ENCODE data around the gene MACROD2.

MACROD2 gene

GRCh38 chr20:15297059-15297875, 1302.0 kb downstream of the MACROD2 start:
- Histone ChIP-seq H3K9ac (ENCODE audit: insufficient read length, low read depth) (no peak overlapping the region), H3K9me3 (ENCODE audit: insufficient read depth, low read length) (no peaks in the 10 kb centered on the region), H3K4me1 (ENCODE audit: insufficient read depth, insufficient read length) (no peaks in the 10 kb centered on the region), H3K36me3 (ENCODE audit: insufficient read depth, insufficient read length, low read length) (no peaks in the 10 kb centered on the region), H3K4me3 (ENCODE audit: insufficient read length, low read depth) (no peak overlapping the region), H3K27me3 (ENCODE audit: insufficient read depth, insufficient read length) (no peaks in the 10 kb centered on the region)
- TF ChIP-seq YY1 (IDR thresholded peaks at IDR 0.05; ENCODE audit: insufficient read depth, insufficient read length) (no peak), ZNF274 (IDR thresholded peaks at IDR 0.05; ENCODE audit: low read depth, low read length) (no peak), SUZ12 (IDR thresholded peaks at IDR 0.05; ENCODE audit: extremely low read depth, insufficient read depth, insufficient read length) (no peak)
- DNase-seq (ENCODE audit: low read depth, low spot score) = no peak

GRCh38 chr20:15302075-15302474, 1306.8 kb downstream of the MACROD2 start:
- Histone ChIP-seq H3K27me3 (ENCODE audit: insufficient read depth, insufficient read length) (no peaks in the 10 kb centered on the region), H3K4me3 (ENCODE audit: insufficient read length, low read depth) (no peak overlapping the region), H3K9ac (ENCODE audit: insufficient read length, low read depth) (no peak overlapping the region), H3K36me3 (ENCODE audit: insufficient read depth, insufficient read length, low read length) (no peaks in the 10 kb centered on the region), H3K4me1 (ENCODE audit: insufficient read depth, insufficient read length) (no peaks in the 10 kb centered on the region), H3K9me3 (ENCODE audit: insufficient read depth, low read length) (no peaks in the 10 kb centered on the region)
- TF ChIP-seq ZNF274 (IDR thresholded peaks at IDR 0.05; ENCODE audit: low read depth, low read length) (no peak), YY1 (IDR thresholded peaks at IDR 0.05; ENCODE audit: insufficient read depth, insufficient read length) (no peak), SUZ12 (IDR thresholded peaks at IDR 0.05; ENCODE audit: extremely low read depth, insufficient read depth, insufficient read length) (no peak)
- DNase-seq (ENCODE audit: low read depth, low spot score) = no peak

- no peak for TF ChIP-seq SUZ12 (IDR thresholded peaks at IDR 0.05; ENCODE audit: extremely low read depth, insufficient read depth, insufficient read length)
- H3K36me3 ChIP-seq (ENCODE audit: insufficient read depth, insufficient read length, low read length) = no peaks in the 10 kb centered on the region
- no peak for DNase-seq (ENCODE audit: low read depth, low spot score)
- no peaks in the 10 kb centered on the region for H3K4me1 ChIP-seq (ENCODE audit: insufficient read depth, insufficient read length)
- no peak overlapping the region for H3K9ac ChIP-seq (ENCODE audit: insufficient read length, low read depth)
- no peak overlapping the region for H3K4me3 ChIP-seq (ENCODE audit: insufficient read length, low read depth)
- H3K27me3 ChIP-seq (ENCODE audit: insufficient read depth, insufficient read length) = no peaks in the 10 kb centered on the region
- no peaks in the 10 kb centered on the region for H3K9me3 ChIP-seq (ENCODE audit: insufficient read depth, low read length)
Observed at GRCh38 chr20:15310361-15310760, 1315.0 kb downstream of the MACROD2 start.

- Histone ChIP-seq H3K9me3 (ENCODE audit: insufficient read depth, low read length) (no peaks in the 10 kb centered on the region), H3K27me3 (ENCODE audit: insufficient read depth, insufficient read length) (no peaks in the 10 kb centered on the region), H3K4me3 (ENCODE audit: insufficient read length, low read depth) (no peak overlapping the region), H3K4me1 (ENCODE audit: insufficient read depth, insufficient read length) (no peaks in the 10 kb centered on the region), H3K36me3 (ENCODE audit: insufficient read depth, insufficient read length, low read length) (no peaks in the 10 kb centered on the region), H3K9ac (ENCODE audit: insufficient read length, low read depth) (no peak overlapping the region)
- TF ChIP-seq YY1 (IDR thresholded peaks at IDR 0.05; ENCODE audit: insufficient read depth, insufficient read length) (no peak), ZNF274 (IDR thresholded peaks at IDR 0.05; ENCODE audit: low read depth, low read length) (no peak), SUZ12 (IDR thresholded peaks at IDR 0.05; ENCODE audit: extremely low read depth, insufficient read depth, insufficient read length) (no peak)
- no peak for DNase-seq (ENCODE audit: low read depth, low spot score)
Observed at GRCh38 chr20:15316556-15316955, 1321.2 kb downstream of the MACROD2 start.

- no peaks in the 10 kb centered on the region for H3K36me3 ChIP-seq (ENCODE audit: insufficient read depth, insufficient read length, low read length)
- H3K9me3 ChIP-seq (ENCODE audit: insufficient read depth, low read length) = no peaks in the 10 kb centered on the region
- DNase-seq (ENCODE audit: low read depth, low spot score) = no peak
- H3K27me3 ChIP-seq (ENCODE audit: insufficient read depth, insufficient read length) = no peaks in the 10 kb centered on the region
- no peaks in the 10 kb centered on the region for H3K4me1 ChIP-seq (ENCODE audit: insufficient read depth, insufficient read length)
- no peak for TF ChIP-seq ZNF274 (IDR thresholded peaks at IDR 0.05; ENCODE audit: low read depth, low read length)
- H3K9ac ChIP-seq (ENCODE audit: insufficient read length, low read depth) = no peak overlapping the region
- no peak overlapping the region for H3K4me3 ChIP-seq (ENCODE audit: insufficient read length, low read depth)
Observed at GRCh38 chr20:15317546-15318232, 1322.4 kb downstream of the MACROD2 start.

- H3K27me3 ChIP-seq (ENCODE audit: insufficient read depth, insufficient read length) = no peaks in the 10 kb centered on the region
- no peak overlapping the region for H3K9ac ChIP-seq (ENCODE audit: insufficient read length, low read depth)
- no peaks in the 10 kb centered on the region for H3K4me1 ChIP-seq (ENCODE audit: insufficient read depth, insufficient read length)
- H3K36me3 ChIP-seq (ENCODE audit: insufficient read depth, insufficient read length, low read length) = no peaks in the 10 kb centered on the region
- no peaks in the 10 kb centered on the region for H3K9me3 ChIP-seq (ENCODE audit: insufficient read depth, low read length)
- no peak for DNase-seq (ENCODE audit: low read depth, low spot score)
- no peak overlapping the region for H3K4me3 ChIP-seq (ENCODE audit: insufficient read length, low read depth)
- TF ChIP-seq SUZ12 (IDR thresholded peaks at IDR 0.05; ENCODE audit: extremely low read depth, insufficient read depth, insufficient read length) (no peak), ZNF274 (IDR thresholded peaks at IDR 0.05; ENCODE audit: low read depth, low read length) (no peak), YY1 (IDR thresholded peaks at IDR 0.05; ENCODE audit: insufficient read depth, insufficient read length) (no peak)
Observed at GRCh38 chr20:15318682-15319081, 1323.4 kb downstream of the MACROD2 start.

- Histone ChIP-seq H3K4me3 (ENCODE audit: insufficient read length, low read depth) (no peak overlapping the region), H3K27me3 (ENCODE audit: insufficient read depth, insufficient read length) (no peaks in the 10 kb centered on the region), H3K9me3 (ENCODE audit: insufficient read depth, low read length) (no peaks in the 10 kb centered on the region), H3K4me1 (ENCODE audit: insufficient read depth, insufficient read length) (no peaks in the 10 kb centered on the region), H3K36me3 (ENCODE audit: insufficient read depth, insufficient read length, low read length) (no peaks in the 10 kb centered on the region), H3K9ac (ENCODE audit: insufficient read length, low read depth) (no peak overlapping the region)
- TF ChIP-seq YY1 (IDR thresholded peaks at IDR 0.05; ENCODE audit: insufficient read depth, insufficient read length) = no peak
- no peak for TF ChIP-seq SUZ12 (IDR thresholded peaks at IDR 0.05; ENCODE audit: extremely low read depth, insufficient read depth, insufficient read length)
- no peak for TF ChIP-seq ZNF274 (IDR thresholded peaks at IDR 0.05; ENCODE audit: low read depth, low read length)
- no peak for DNase-seq (ENCODE audit: low read depth, low spot score)
Observed at GRCh38 chr20:15319439-15319838, 1324.1 kb downstream of the MACROD2 start.
